22Rv1 (cell line): ENCODE measurements around the gene PRKCQ.

Experiments
- ZFX ChIP-seq: fragments of 450-650 bp; IDR thresholded peaks from 2 replicates; pipeline ENCODE4 v1.6.1; 2017; ENCODE audit warnings: antibody characterized with exemption, borderline replicate concordance
- TF ChIP-seq, protein P1 (sequence below): fragments of 450-650 bp; IDR thresholded peaks from 2 replicates; pipeline ENCODE4 v1.5.1; 2017; ENCODE audit warnings: mild to moderate bottlenecking

DNA sequence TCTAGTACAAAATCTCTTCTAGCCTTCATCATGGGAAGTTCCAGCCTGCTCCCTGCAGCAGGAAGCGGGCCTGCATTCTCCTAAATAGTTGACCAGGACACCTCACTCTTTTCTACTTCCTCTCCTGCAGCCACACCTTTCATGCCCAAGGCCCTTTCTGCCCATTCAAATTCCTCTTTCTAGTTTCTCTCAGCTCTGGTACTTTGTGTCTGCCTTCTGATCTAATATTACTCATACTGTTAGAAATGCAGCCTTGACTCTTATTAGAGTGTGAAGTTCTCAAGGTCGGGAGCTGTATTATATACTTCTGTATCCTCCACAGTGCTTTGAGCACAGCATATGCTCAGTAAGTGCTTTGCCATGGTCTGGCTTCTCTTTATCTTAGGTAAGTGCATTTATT lies 103.1 kb downstream of the PRKCQ start:
- TF ChIP-seq, protein P1, sequence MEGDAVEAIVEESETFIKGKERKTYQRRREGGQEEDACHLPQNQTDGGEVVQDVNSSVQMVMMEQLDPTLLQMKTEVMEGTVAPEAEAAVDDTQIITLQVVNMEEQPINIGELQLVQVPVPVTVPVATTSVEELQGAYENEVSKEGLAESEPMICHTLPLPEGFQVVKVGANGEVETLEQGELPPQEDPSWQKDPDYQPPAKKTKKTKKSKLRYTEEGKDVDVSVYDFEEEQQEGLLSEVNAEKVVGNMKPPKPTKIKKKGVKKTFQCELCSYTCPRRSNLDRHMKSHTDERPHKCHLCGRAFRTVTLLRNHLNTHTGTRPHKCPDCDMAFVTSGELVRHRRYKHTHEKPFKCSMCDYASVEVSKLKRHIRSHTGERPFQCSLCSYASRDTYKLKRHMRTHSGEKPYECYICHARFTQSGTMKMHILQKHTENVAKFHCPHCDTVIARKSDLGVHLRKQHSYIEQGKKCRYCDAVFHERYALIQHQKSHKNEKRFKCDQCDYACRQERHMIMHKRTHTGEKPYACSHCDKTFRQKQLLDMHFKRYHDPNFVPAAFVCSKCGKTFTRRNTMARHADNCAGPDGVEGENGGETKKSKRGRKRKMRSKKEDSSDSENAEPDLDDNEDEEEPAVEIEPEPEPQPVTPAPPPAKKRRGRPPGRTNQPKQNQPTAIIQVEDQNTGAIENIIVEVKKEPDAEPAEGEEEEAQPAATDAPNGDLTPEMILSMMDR = no peak
- TF ChIP-seq ZFX = no peak
